T-helper 2 cell (primary cell): ENCODE measurements around the gene SLC4A1AP.
"Not testable (repeated sequence)": the region's sequence is repeated elsewhere in the genome, so short reads cannot be mapped to it uniquely, and the experiment has no call there.

Source experiments
- DNase-seq, 5 experiments: peaks; one replicate each; pipeline versions ENCODE4 v3.0.0 to v3.0.0-alpha.2; 2012 to 2022
- total RNA-seq, 2 donors: gene quantifications; one replicate each; lab custom pipeline; 2026; lab: John Stamatoyannopoulos, UW

The SLC4A1AP gene, protein sequence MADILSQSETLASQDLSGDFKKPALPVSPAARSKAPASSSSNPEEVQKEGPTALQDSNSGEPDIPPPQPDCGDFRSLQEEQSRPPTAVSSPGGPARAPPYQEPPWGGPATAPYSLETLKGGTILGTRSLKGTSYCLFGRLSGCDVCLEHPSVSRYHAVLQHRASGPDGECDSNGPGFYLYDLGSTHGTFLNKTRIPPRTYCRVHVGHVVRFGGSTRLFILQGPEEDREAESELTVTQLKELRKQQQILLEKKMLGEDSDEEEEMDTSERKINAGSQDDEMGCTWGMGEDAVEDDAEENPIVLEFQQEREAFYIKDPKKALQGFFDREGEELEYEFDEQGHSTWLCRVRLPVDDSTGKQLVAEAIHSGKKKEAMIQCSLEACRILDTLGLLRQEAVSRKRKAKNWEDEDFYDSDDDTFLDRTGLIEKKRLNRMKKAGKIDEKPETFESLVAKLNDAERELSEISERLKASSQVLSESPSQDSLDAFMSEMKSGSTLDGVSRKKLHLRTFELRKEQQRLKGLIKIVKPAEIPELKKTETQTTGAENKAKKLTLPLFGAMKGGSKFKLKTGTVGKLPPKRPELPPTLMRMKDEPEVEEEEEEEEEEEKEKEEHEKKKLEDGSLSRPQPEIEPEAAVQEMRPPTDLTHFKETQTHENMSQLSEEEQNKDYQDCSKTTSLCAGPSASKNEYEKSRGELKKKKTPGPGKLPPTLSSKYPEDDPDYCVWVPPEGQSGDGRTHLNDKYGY
- total RNA-seq: 31.2 to 53.3 reads per million in 2 donors

DNA sequence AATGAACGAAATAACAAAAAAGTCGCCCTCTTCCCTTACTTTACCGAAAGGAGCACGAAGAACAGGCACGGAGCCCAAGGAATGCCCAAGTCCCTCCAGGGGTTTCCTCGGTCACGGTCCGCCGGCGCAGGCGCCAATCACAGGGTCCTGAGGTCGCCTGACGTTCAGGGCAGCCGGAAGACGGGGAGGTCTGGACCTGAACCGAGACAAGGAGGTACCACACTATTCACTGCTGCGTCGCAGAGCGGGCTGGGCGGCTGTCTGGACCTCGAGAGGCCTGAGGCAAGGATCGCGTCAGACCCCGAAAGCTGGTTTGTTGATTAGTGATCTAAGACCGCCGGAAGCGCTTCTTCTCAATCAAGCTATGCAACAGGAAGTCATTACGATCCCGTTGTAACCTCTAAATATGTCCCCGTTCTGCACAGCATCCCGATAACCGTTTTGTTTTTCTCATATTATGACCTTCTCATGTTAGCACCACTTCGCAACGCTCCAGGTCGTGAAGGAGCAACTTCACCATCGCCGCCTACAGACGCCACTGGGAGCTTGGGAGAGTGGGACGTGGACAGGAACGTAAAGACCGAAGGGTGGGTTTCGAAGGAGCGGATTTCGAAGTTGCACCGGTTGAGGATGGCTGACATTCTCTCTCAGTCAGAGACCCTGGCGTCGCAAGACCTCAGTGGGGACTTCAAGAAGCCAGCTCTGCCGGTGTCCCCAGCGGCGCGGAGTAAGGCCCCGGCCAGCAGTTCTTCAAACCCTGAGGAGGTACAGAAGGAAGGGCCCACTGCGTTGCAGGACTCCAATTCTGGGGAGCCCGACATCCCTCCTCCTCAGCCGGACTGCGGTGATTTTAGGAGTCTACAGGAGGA, at the start of gene SLC4A1AP, which contains the start of gene SUPT7L:
TSS of gene SLC4A1AP (plus strand) at position 605 of the 869 bp plus-strand sequence. CDS start at position 631, 26 bp downstream.
TSS of gene SUPT7L (minus strand) at position 330 of the 869 bp plus-strand sequence. CDS start 1,422 bp downstream, outside the sequence.
- DNase-seq: peak; percentile 52 to 90 (median 63)

DNA sequence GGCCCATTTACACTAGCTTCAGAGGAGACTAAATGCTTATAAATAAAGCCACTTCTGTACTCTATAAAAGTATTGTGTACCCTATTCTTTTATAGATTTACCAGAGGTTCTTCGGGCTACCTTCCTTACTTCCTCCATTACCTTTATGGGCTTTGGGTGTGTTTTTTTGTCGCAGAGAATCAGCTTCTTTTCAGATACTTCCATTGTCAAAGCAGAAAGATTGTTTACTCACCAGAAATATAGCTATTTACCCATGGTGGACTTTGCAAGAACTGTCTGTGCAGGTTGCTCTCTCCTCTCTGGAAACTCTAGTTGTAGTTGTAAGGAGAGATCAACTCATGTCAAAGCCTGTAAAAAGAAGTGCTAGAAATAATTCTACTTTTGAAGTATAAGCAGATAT, 49.7 kb upstream of the SLC4A1AP start:
- no peak for DNase-seq

DNA sequence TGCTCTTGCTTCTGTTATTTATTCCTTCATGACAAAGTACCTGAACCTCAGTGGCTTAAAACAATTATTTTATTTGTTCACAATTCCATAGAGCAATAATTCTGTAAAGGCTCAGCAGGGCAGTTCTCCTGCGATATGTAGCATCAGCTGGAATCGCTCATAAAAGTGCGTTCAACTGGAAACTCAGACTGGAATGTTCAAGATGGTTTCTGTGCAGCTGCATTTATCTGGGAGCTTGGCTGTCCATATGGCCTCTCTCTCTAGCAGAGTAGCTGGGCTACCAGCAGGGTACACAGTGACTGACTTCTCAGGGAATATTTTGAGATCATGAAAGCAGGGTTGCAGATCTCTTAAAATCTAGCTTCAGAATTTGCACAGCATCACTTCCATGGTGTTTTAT, 48.4 kb upstream of the SLC4A1AP start:
- DNase-seq: no peak

DNA sequence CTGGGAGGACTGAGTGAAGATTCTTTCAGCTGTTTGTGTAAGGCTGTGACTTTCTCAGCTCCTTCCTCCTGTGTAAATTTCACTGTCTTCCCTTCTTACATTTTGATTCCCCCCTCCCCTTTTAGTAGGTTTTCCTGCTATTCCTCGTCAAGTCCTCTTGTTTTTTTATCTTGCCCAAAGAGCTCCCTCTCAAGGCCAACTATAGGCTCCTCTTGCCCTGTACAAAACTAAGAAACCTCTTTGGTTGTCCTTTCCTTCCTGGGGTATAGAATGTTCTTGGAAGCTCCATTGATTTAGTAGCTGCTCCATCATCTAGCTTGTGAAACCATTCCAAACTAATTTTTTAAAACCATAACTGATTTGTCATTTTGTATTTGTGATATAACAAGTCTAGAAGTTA, 42.2 kb upstream of the SLC4A1AP start:
- no peak for DNase-seq

DNA sequence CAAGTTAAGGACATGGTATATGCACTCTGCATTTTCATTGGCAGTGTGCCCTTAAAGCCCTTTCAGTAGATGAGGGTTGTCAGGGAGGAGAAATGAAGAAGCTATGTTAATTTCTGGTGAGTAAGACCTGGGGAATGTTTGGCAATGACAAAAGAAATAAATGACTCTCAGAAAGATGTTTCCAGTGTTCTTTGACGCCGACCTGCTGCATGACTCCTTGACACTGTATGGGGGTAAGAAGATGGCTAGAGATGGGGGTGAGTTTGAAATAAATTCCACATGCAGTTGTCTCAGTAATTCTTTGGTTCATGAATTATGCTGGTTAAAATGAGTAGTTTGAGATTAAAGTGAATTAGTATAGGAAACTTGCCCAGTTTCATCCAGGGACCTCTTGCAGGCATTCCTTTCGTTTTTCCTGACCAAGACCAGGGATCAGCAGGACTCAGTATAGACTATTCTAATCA, 40.7 kb upstream of the SLC4A1AP start:
- no peak for DNase-seq

DNA sequence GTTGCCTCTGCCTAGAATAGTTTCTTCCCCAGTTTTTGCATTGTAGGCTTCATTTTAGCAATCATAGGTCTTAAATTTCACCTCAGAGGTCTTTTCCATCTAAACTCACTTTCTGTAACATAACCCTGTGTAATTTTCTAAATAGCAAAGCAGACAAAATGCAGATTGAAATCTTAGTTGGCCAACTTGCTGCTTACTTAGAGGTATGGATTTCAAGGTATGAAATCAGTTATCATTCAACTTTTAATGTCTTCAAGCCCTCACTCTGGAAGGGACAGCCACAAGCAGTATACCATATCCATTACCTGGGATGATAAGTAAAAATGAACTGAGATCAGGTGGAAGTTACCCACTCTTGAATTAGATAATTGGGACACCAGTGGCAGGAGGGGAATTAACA, 38.7 kb upstream of the SLC4A1AP start:
- no peak for DNase-seq

DNA sequence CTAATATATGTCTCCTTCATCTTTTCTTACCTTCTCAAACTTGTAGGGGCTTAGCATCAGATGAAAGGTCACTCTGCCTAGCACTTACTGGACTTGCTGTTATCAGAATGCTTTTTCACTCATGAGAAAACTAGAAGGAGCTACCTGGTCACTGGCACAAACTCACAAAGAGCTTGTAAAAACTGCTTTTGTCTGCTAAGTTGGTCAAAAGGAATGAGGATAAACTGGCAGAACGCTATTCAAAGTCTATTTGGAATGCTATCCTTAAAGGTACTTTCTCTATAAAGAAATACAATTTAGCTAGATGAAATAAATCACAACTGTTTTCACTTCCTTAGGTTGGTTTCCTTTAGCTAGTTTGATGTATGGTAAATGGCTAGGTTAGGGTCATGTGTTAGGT, 37.4 kb upstream of the SLC4A1AP start:
- DNase-seq: not testable (repeated sequence)

DNA sequence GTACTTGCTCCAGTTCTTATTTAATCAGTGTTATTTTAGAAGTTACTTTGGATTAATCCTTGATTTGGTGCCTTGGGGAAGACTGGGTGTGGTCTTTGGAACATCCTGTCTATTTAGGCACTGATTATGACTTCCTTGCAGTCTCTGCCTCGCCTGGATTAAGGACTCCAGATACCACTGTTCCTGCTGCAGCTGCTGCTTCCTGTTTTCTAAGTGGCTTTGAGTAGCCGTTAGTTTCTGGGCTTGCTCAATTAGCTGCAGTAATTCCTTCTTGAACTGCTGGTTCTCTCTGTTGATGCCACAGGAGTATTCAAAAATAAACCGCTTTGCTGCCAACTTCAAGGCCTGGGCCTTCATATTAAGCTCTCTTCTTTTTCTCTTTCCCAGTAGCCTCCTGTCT, 36.8 kb upstream of the SLC4A1AP start:
- not testable (repeated sequence) for DNase-seq

DNA sequence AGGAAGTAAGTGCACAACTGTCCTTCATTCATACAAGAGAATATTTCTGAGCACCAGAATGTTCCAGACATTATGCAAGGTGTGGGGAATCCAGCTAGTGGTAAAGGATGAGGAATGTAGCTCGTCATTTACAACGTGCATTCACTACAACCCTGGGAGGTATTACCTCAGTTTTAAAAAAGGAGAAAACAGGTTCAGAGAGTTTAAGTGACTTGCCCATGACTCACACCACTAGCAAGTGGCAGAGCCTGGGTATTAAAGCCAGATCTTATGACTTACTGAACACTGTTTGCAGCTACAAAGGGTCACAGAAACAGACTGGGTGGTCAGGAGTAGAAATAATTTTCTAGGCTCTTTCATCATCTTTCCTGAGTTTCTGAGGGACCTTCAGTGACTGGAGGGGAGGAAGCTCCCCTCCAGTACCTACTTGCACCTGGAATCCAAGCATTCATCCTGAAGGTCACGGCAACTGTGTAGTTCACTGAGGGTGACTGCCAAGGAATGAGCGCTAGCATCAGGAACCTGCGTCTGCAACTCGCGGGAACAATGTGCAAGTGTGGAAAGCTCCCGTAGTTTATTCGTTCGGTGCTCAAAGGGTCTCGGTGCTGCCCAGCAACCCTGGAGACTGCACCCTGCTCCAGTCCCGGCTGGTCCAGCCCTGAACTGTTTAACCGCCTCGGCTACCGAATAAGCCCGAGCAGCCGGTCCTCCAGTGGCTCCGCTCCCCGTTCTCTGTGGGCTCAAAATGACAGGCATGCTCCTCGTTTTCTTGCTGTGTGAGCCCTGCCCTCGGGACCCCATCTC, 35.5 kb upstream of the SLC4A1AP start:
- peak in 2 of 5 experiments; percentile 3 to 43 for DNase-seq

DNA sequence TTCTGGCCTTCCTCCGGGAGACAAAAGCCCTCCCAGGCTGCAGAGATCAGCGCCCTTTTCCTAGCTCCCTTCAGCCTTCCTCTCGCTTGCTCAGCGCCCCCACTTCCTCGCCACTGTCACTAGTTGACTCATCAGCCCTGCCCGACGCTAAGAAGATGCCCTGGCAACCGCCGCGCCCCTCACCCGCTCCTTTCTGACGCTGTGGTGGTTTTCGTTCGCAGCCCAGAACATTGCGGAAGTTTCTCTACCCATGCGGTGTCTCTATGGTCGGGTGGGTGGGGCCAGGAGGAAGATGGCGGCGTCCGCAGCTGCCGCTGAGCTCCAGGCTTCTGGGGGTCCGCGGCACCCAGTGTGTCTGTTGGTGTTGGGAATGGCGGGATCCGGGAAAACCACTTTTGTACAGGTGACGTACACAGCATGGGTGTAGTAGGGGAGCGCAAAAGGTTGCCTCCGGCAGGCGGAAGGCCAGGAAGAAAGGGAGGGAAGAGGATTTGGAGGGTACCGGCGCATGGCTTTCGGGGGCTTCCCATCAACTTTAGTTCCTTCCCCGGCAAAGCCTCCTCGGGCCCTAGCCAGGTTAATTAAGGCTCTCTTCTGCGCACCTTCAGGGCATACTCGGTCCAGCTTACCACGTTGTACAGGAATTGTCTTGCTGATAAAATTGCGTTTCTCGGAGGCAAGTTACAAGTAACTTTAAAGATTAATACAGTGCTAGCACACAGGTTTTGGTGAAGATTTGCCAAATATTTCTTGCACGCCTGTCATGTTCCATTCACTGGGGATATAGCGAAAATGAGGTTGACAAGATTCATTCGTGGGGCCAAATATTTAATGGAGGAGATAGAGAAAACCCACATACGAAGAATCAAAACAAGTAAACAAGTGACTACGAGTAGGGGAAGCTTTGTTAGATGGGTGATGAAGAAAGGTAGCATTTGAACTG, 34.7 kb upstream of the SLC4A1AP start, which contains the start of the genes CCDC121 and GPN1:
TSS of gene CCDC121 (minus strand) at position 246 of the 943 bp plus-strand sequence. CDS start 1,213 bp downstream, outside the sequence.
TSS of gene GPN1 (plus strand) at position 284 of the 943 bp plus-strand sequence. CDS start at position 293, 9 bp downstream.
- peak; percentile 83 to 98 (median 93) for DNase-seq

DNA sequence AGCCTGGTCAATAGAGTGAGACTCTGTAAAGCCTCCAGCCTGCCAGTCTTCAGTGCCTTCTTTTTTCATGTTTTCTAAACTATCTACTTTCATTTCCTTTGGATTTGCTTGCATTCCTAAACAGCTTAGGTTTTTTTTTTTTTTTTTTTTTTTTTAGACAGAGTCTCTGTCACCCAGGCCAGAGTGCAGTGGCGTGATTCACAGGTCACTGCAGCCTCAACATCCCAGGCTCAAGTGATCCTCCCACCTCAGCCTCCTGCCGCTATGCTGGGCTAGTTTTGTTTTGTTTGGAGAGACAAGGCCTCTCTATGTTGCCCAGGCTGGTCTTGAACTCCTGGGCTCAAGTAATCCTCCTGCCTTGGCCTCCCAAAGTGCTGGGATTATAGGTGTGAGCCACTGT, 33.4 kb upstream of the SLC4A1AP start:
- not testable (repeated sequence) for DNase-seq

DNA sequence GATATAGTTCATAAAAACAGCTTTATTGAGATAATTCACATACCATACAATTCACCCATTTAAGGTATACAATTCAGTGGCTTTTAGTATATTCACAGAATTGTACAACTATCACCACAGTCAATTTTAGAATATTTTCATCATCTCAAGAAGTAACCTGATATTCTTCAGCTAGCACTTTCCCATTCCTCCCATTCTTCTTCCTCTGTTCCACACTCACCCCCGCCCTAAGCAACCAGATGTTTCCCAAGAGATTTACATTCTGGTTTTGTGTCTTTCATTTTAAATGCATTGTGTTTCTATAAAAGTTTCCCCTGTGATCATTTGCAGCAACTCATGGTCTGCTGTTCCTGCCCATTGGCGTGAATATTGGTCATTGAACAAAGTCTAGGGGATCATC, 29.4 kb upstream of the SLC4A1AP start:
- no peak for DNase-seq

DNA sequence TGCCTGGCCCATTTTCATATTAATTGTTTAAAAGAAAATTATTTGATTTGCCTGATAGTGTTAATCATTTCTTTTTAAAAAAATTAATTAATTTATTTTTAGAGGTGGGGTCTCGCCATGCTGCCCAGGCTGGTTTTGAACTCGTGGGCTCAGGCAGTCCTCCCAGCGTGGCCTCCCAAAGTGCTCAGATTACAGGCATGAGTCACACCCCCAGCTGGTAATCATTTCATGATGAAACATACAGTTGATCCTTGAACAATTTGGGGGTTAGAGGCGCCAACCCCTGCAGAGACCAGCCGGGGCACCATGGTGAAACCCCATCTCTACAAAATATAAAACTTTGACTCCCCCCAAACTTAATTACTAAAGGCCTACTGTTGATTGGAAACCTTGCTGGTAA, 26.9 kb upstream of the SLC4A1AP start:
- peak in 1 of 5 experiments; percentile 30 for DNase-seq

DNA sequence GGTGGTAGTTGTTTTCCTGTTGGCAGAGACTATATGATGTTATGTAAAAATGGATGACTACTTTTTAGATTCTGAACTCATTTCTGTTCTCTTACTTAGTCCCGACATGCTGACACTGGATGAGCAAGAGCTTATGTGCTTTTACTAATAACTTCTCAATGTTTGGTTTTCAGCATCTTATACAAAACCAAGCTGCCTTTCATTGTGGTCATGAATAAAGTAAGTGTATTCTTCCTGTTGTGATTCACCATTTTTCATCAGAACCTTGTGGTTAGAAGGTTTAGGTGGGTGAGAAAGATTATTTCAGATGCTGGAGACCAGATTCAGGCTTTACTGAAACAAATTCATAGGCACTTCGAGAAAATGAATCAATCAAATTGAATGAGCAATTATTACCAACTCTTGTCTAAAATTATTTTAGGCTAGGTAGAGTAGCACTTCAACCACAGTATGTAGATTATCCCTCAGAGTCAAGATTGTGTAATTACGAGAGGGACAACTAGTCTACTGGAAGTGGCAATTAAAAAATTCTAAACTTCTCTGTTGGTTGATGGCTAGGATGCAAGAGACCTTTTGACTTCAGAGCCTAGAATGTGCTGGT, 25.6 kb upstream of the SLC4A1AP start:
- peak in 2 of 5 experiments; percentile 23 to 96 for DNase-seq

DNA sequence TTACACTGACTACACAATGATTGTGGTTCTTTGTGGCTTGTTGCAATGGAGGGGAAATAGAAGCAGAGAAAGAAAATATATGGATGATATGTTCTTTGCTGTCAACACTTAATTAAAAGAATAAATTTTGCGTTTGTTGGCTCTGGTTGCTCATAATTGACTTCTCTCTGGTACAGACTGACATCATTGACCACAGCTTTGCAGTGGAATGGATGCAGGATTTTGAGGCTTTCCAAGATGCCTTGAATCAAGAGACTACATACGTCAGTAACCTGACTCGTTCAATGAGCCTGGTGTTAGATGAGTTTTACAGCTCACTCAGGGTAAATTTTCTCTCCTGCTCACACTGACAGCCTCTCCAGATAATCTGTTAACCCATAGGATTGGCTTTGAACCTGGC, 25.0 kb upstream of the SLC4A1AP start:
- DNase-seq: peak in 1 of 5 experiments; percentile 90

DNA sequence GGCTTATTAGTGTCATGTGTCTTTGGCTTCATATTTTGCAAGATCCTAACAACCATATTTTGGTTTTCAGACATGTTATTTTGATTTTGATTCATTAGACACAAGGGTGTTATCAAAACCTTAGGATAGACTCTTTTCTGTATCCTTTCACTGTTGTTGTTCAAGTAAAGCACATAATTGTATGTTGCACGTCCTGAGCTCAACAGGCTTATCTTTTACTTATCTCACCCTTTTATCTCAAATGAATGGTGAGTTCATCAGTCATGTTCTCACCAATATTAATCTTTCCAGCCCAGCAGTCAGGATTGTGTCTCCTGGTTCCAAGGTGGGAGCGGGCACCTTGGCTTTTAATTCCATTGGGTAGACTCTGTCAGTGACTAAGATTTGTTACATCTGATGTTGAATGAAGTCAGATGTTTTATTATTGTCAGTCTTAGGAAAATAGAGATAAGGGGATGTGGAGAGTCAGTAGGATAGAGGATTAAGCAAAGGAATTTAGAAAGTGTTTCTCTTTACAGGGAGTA, 22.9 kb upstream of the SLC4A1AP start:
- no peak for DNase-seq

DNA sequence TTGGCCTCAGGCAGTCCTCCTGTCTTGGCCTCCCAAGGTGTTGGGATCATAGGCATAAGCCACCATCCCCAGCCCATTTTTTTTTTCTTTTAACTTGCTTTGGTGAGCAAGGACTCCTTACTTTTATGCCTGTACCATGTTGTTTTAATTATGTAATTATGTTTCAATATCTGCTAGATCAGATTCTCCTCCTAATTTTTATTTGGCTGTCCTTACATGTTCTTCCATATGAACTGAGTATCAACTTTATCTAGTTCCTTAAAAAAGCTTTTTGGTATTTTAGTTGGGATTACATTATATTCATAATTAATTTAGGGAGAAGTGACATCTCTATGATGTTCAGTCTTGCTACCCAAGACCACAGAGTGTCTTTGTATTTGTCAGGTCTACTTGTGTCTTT, 18.5 kb upstream of the SLC4A1AP start:
- DNase-seq: no peak

DNA sequence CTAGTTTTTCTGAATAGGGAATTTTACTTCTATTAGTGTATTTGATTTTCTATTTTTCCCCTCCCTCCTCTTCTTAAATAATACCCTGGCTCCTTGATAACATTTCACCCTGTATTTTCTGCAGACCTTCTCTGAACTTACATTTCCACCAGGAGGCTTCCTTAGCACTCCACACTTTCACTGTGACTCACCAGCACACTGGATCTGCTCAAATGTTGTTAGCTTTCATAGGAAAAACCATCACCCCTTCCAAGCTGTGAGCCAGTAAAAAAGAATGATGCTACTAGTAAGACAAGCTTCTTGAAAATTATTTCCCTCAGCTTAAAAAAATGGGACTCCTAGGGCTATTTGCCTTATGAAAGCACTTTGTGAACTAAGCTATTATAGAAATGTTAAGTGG, 16.4 kb upstream of the SLC4A1AP start:
- no peak for DNase-seq

DNA sequence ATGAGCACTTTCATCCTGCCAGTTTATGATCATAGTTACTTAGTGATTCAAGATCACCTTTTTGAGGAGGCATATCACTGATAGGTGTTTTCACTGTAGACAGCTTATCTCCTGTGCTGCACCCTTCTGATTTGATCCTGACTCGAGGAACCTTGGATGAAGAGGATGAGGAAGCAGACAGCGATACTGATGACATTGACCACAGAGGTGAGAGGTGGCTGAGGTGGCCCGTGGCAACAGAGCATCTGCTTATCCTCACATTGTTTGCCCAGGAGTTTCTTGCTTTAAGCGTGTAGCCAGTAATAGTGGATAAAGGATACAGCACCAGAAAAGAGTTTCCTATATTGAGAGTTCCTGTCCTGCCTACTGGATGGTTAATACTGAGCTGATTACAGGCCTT, 16.0 kb upstream of the SLC4A1AP start:
- DNase-seq: no peak
